ENCODE data around the gene RNU1-1. TPM values are rescaled to one million over a fixed set of nuclear protein-coding genes. Genes with fewer than 3 reads are reported as not detected.
"Not testable (repeated sequence)": the region's sequence is repeated elsewhere in the genome, so short reads cannot be mapped to it uniquely, and the experiment has no call there.

Gene RNU1-1
- total and polyA plus RNA-seq, 5 donors from 2014 or later: 23.7 to 3,278 TPM; not detected in 3

- H3K36me3 ChIP-seq (ENCODE audit: control insufficient read depth, insufficient read depth, low read length); H3K27ac Mint-ChIP-seq; H3K27me3 ChIP-seq (ENCODE audit: control insufficient read depth, insufficient read depth, low read length); H3K9me3 ChIP-seq (ENCODE audit: control insufficient read depth in 2 of 2, low read length in 2 of 2); H3K4me1 Mint-ChIP-seq; DNase-seq; H3K27ac ChIP-seq (ENCODE audit: insufficient read depth, low read length, poor library complexity, severe bottlenecking); H3K36me3 Mint-ChIP-seq; H3K4me3 Mint-ChIP-seq; H3K4me1 ChIP-seq (ENCODE audit: control insufficient read depth, insufficient read depth, low read length, poor library complexity, severe bottlenecking); H3K4me3 ChIP-seq (ENCODE audit: low read depth, low read length); H3K9me3 Mint-ChIP-seq; ATAC-seq (ENCODE audit: low read depth in 2 of 2): not testable (repeated sequence)
- peaks cover 22% of the 10 kb centered on the region for H3K27me3 Mint-ChIP-seq
These were observed 33.6 kb upstream of the RNU1-1 start for GRCh38 chr1:16547502-16548241.

- not testable (repeated sequence) for H3K9me3 Mint-ChIP-seq; H3K9me3 ChIP-seq (ENCODE audit: control insufficient read depth in 2 of 2, low read length in 2 of 2); H3K4me3 Mint-ChIP-seq; H3K4me3 ChIP-seq (ENCODE audit: low read depth, low read length); H3K36me3 ChIP-seq (ENCODE audit: control insufficient read depth, insufficient read depth, low read length); DNase-seq; H3K27ac ChIP-seq (ENCODE audit: insufficient read depth, low read length, poor library complexity, severe bottlenecking); H3K36me3 Mint-ChIP-seq; H3K4me1 ChIP-seq (ENCODE audit: control insufficient read depth, insufficient read depth, low read length, poor library complexity, severe bottlenecking); ATAC-seq (ENCODE audit: low read depth in 2 of 2); H3K27ac Mint-ChIP-seq; H3K27me3 ChIP-seq (ENCODE audit: control insufficient read depth, insufficient read depth, low read length); H3K4me1 Mint-ChIP-seq
- H3K27me3 Mint-ChIP-seq: peaks cover 22% of the 10 kb centered on the region
These were observed 31.6 kb upstream of the RNU1-1 start for GRCh38 chr1:16545682-16546095.

- not testable (repeated sequence) for H3K36me3 Mint-ChIP-seq; H3K36me3 ChIP-seq (ENCODE audit: control insufficient read depth, insufficient read depth, low read length); H3K27me3 ChIP-seq (ENCODE audit: control insufficient read depth, insufficient read depth, low read length); DNase-seq; H3K27ac Mint-ChIP-seq; ATAC-seq (ENCODE audit: low read depth in 2 of 2); H3K9me3 Mint-ChIP-seq; H3K4me3 Mint-ChIP-seq; H3K4me1 ChIP-seq (ENCODE audit: control insufficient read depth, insufficient read depth, low read length, poor library complexity, severe bottlenecking); H3K27ac ChIP-seq (ENCODE audit: insufficient read depth, low read length, poor library complexity, severe bottlenecking); H3K9me3 ChIP-seq (ENCODE audit: control insufficient read depth in 2 of 2, low read length in 2 of 2); H3K4me1 Mint-ChIP-seq; H3K4me3 ChIP-seq (ENCODE audit: low read depth, low read length)
- H3K27me3 Mint-ChIP-seq: peaks cover 22% of the 10 kb centered on the region
These were observed 26.4 kb upstream of the RNU1-1 start for GRCh38 chr1:16540421-16540893.

- not testable (repeated sequence) for H3K9me3 Mint-ChIP-seq; ATAC-seq (ENCODE audit: low read depth in 2 of 2); H3K4me1 ChIP-seq (ENCODE audit: control insufficient read depth, insufficient read depth, low read length, poor library complexity, severe bottlenecking); H3K4me3 Mint-ChIP-seq; H3K27ac ChIP-seq (ENCODE audit: insufficient read depth, low read length, poor library complexity, severe bottlenecking); DNase-seq; H3K36me3 Mint-ChIP-seq; H3K36me3 ChIP-seq (ENCODE audit: control insufficient read depth, insufficient read depth, low read length); H3K27me3 ChIP-seq (ENCODE audit: control insufficient read depth, insufficient read depth, low read length); H3K4me3 ChIP-seq (ENCODE audit: low read depth, low read length); H3K9me3 ChIP-seq (ENCODE audit: control insufficient read depth in 2 of 2, low read length in 2 of 2); H3K27ac Mint-ChIP-seq
- H3K4me1 Mint-ChIP-seq: peaks cover 0 to 13% (median under 1%) of the 10 kb centered on the region in 4 donors
- peaks cover 29% of the 10 kb centered on the region for H3K27me3 Mint-ChIP-seq
These were observed 23.4 kb upstream of the RNU1-1 start for GRCh38 chr1:16537528-16537927.

GRCh38 chr1:16536796-16537195 lies 22.7 kb upstream of the RNU1-1 start:
- H3K27me3 Mint-ChIP-seq: peaks cover 35% of the 10 kb centered on the region
- H3K27ac Mint-ChIP-seq; DNase-seq; H3K36me3 ChIP-seq (ENCODE audit: control insufficient read depth, insufficient read depth, low read length); H3K4me3 Mint-ChIP-seq; H3K4me1 ChIP-seq (ENCODE audit: control insufficient read depth, insufficient read depth, low read length, poor library complexity, severe bottlenecking); H3K27ac ChIP-seq (ENCODE audit: insufficient read depth, low read length, poor library complexity, severe bottlenecking); H3K36me3 Mint-ChIP-seq; H3K9me3 Mint-ChIP-seq; ATAC-seq (ENCODE audit: low read depth in 2 of 2); H3K27me3 ChIP-seq (ENCODE audit: control insufficient read depth, insufficient read depth, low read length); H3K9me3 ChIP-seq (ENCODE audit: control insufficient read depth in 2 of 2, low read length in 2 of 2); H3K4me3 ChIP-seq (ENCODE audit: low read depth, low read length): not testable (repeated sequence)
- peaks cover 0 to 17% (median under 1%) of the 10 kb centered on the region in 4 donors for H3K4me1 Mint-ChIP-seq

GRCh38 chr1:16535898-16536297 lies 21.8 kb upstream of the RNU1-1 start:
- Mint-ChIP-seq H3K27me3 (peaks cover 44% of the 10 kb centered on the region), H3K4me1 (peaks cover 0 to 17% (median under 1%) of the 10 kb centered on the region in 4 donors)
- ATAC-seq (ENCODE audit: low read depth in 2 of 2); H3K9me3 ChIP-seq (ENCODE audit: control insufficient read depth in 2 of 2, low read length in 2 of 2); H3K27me3 ChIP-seq (ENCODE audit: control insufficient read depth, insufficient read depth, low read length); H3K4me3 ChIP-seq (ENCODE audit: low read depth, low read length); H3K36me3 Mint-ChIP-seq; H3K27ac Mint-ChIP-seq; H3K4me1 ChIP-seq (ENCODE audit: control insufficient read depth, insufficient read depth, low read length, poor library complexity, severe bottlenecking); H3K36me3 ChIP-seq (ENCODE audit: control insufficient read depth, insufficient read depth, low read length); H3K4me3 Mint-ChIP-seq; DNase-seq; H3K27ac ChIP-seq (ENCODE audit: insufficient read depth, low read length, poor library complexity, severe bottlenecking); H3K9me3 Mint-ChIP-seq: not testable (repeated sequence)

GRCh38 chr1:16535487-16535886 lies 21.4 kb upstream of the RNU1-1 start:
- H3K9me3 Mint-ChIP-seq; H3K36me3 Mint-ChIP-seq; H3K9me3 ChIP-seq (ENCODE audit: control insufficient read depth in 2 of 2, low read length in 2 of 2); H3K4me3 ChIP-seq (ENCODE audit: low read depth, low read length); H3K36me3 ChIP-seq (ENCODE audit: control insufficient read depth, insufficient read depth, low read length); ATAC-seq (ENCODE audit: low read depth in 2 of 2); H3K27ac Mint-ChIP-seq; H3K4me1 ChIP-seq (ENCODE audit: control insufficient read depth, insufficient read depth, low read length, poor library complexity, severe bottlenecking); DNase-seq; H3K27ac ChIP-seq (ENCODE audit: insufficient read depth, low read length, poor library complexity, severe bottlenecking); H3K27me3 ChIP-seq (ENCODE audit: control insufficient read depth, insufficient read depth, low read length): not testable (repeated sequence)
- Mint-ChIP-seq H3K27me3 (peaks cover 44% of the 10 kb centered on the region), H3K4me1 (peaks cover 0 to 17% (median under 1%) of the 10 kb centered on the region in 4 donors), H3K4me3 (peak overlapping the region in 1 of 4 donors; percentile 76)

- H3K27ac ChIP-seq (ENCODE audit: insufficient read depth, low read length, poor library complexity, severe bottlenecking); H3K9me3 Mint-ChIP-seq; H3K36me3 ChIP-seq (ENCODE audit: control insufficient read depth, insufficient read depth, low read length); H3K9me3 ChIP-seq (ENCODE audit: control insufficient read depth in 2 of 2, low read length in 2 of 2); H3K4me1 ChIP-seq (ENCODE audit: control insufficient read depth, insufficient read depth, low read length, poor library complexity, severe bottlenecking); H3K27me3 ChIP-seq (ENCODE audit: control insufficient read depth, insufficient read depth, low read length); H3K27ac Mint-ChIP-seq; H3K4me3 ChIP-seq (ENCODE audit: low read depth, low read length); DNase-seq; H3K36me3 Mint-ChIP-seq: not testable (repeated sequence)
- Mint-ChIP-seq H3K4me3 (peak overlapping the region in 3 of 4 donors; percentile 15 to 89 (median 76)), H3K27me3 (peaks cover 50% of the 10 kb centered on the region), H3K4me1 (peaks cover 0 to 17% (median under 1%) of the 10 kb centered on the region in 4 donors)
- ATAC-seq (ENCODE audit: low read depth in 2 of 2): peak; percentile 28 to 43
These were observed 20.9 kb upstream of the RNU1-1 start for GRCh38 chr1:16534829-16535456.

Measured in CD4-positive, CD25-positive, alpha-beta regulatory T cell (primary cell).